Natural killer cell (primary cell): Measurements from ENCODE around the gene ATP2B1. TPM values are rescaled to one million over a fixed set of nuclear protein-coding genes. Genes with fewer than 3 reads are reported as not detected.
A peak's percentile ranks its signal among the peaks of the same experiment; 100 is the strongest.

Experiments
- ATAC-seq, 3 donors: fragments of 150-1000 bp in 2 of 3; fragments of 200-7000 bp in 1 of 3; cut with Tn5 transposase; 1 replicate in 1 of 3; 2 replicates in 2 of 3; pipeline ENCODE4 v1.10.0; 2021; ENCODE audit warnings: mild to moderate bottlenecking in 2 of 3, moderate library complexity in 2 of 3
- DNase-seq, 2 donors: peaks; one replicate each; pipeline versions ENCODE4 v3.0.0 to v3.0.0-alpha.2; 2013 to 2021; ENCODE audit warnings: mixed read lengths in 1 of 2
- H3K27ac ChIP-seq: one replicate; pipeline ENCODE4 v1.5.1; 2013; ENCODE audit warnings: mild to moderate bottlenecking, low read length
- H3K27me3 ChIP-seq: one replicate; pipeline ENCODE4 v1.6.1; 2013; ENCODE audit warnings: low read length; ENCODE audit not compliant: control insufficient read depth, insufficient read depth
- H3K36me3 ChIP-seq: one replicate; pipeline ENCODE4 v1.6.1; 2013; ENCODE audit warnings: low read length; ENCODE audit not compliant: control insufficient read depth, insufficient read depth
- H3K4me1 ChIP-seq: one replicate; pipeline ENCODE4 v1.6.1; 2013; ENCODE audit warnings: low read length; ENCODE audit not compliant: control insufficient read depth, insufficient read depth
- H3K4me3 ChIP-seq: one replicate; pipeline ENCODE4 v1.5.1; 2013; ENCODE audit warnings: low read length
- H3K9me3 ChIP-seq: one replicate; pipeline ENCODE4 v1.6.1; 2013; ENCODE audit warnings: low read length; ENCODE audit not compliant: control insufficient read depth, insufficient read depth
- H3K27ac Mint-ChIP-seq, 2 donors: one replicate each; pipeline ENCODE4 v1.8.0; 2022; ENCODE audit warnings: mild to moderate bottlenecking in 2 of 2, mixed read lengths in 2 of 2, moderate library complexity in 1 of 2
- H3K27me3 Mint-ChIP-seq, 2 donors: one replicate each; pipeline ENCODE4 v1.8.0; 2022; ENCODE audit warnings: low read depth in 2 of 2, mixed read lengths in 2 of 2
- H3K36me3 Mint-ChIP-seq: one replicate; pipeline ENCODE4 v1.8.0; 2022; ENCODE audit warnings: mixed read lengths
- H3K4me1 Mint-ChIP-seq, 2 donors: one replicate each; pipeline ENCODE4 v1.8.0; 2022; ENCODE audit warnings: mixed read lengths in 2 of 2
- H3K4me3 Mint-ChIP-seq: one replicate; pipeline ENCODE4 v1.8.0; 2022; ENCODE audit warnings: mild to moderate bottlenecking, moderate library complexity, mixed read lengths
- H3K9me3 Mint-ChIP-seq, 2 donors: one replicate each; pipeline ENCODE4 v1.8.0; 2022; ENCODE audit warnings: mixed read lengths in 2 of 2
- CTCF ChIP-seq: fragments of 200-600 bp; IDR thresholded peaks from one replicate; pipeline ENCODE4 v1.8.0; 2022; ENCODE audit warnings: antibody characterized with exemption
- whole genome bisulfite sequencing: methylation state at CpG from one replicate; pipeline ENCODE4 v1.1.7; 2013; ENCODE audit warnings: missing lambda C conversion rate; ENCODE audit not compliant: insufficient coverage; 5-methylcytosine and 5-hydroxymethylcytosine counted together
- intact Hi-C: fragments of 100-400 bp; cut with micrococcal nuclease; formaldehyde crosslinking; loops from one replicate; pipeline ENCODE4 v1.14.2; 2022
- total RNA-seq, 4 donors: library from RNA; stranded (reverse); fragments of 120-200 nt in 1 of 4; gene quantifications; one replicate each; pipeline versions ENCODE4 v1.2.3 to v1.2.4, GENCODE V29; 2013 to 2022

The ATP2B1 gene
- total RNA-seq, 3 donors from 2014 or later (not counting 1 experiment from before 2014, with no cell fraction given), result 87.8 to 97.6 (median 97.3) TPM

DNA sequence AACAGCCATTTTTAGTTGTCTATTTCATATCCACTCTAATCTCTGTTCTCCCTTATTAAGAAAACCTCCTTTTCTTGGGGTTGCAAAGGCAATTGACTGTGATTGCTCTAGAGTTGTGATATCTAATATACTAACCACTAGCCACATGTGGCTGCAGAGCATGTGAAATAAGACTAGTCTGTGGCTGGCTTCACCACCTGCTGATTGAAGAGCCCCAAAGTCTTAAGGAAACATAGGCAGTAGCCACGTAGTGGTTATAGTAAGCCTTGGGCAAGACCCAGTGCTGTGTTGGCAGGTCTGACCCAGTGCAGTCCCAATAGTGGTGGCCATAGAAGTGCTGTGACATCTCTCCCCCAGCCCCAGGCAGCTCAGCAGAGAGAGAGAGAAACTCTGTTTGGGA is 28.4 kb upstream of the ATP2B1 start:
- ATAC-seq (peak; percentile 73 to 93 (median 76)), DNase-seq (no peak)
- H3K9me3 ChIP-seq, result peaks cover 2% of the 10 kb centered on the region
- H3K4me3 ChIP-seq, result no peak overlapping the region
- H3K36me3 Mint-ChIP-seq, result peaks cover 43% of the 10 kb centered on the region
- WGBS, result 33% methylated on average over 1 of the region's 1 CpG
- H3K27ac ChIP-seq, result no peak overlapping the region
- TF ChIP-seq CTCF, result no peak
- no peaks in the 10 kb centered on the region for H3K36me3 ChIP-seq
- H3K27me3 ChIP-seq, result no peaks in the 10 kb centered on the region
- no peak overlapping the region for H3K27ac Mint-ChIP-seq
- H3K9me3 Mint-ChIP-seq, result peaks cover 7 to 15% of the 10 kb centered on the region in 2 donors
- H3K4me3 Mint-ChIP-seq, result no peak overlapping the region
- H3K4me1 Mint-ChIP-seq, result peaks cover 16 to 19% of the 10 kb centered on the region in 2 donors
- intact Hi-C loops, result loop anchor here (1.0 kb wide), 1 partner anchor 23 kb away; no protein-coding TSS in a partner anchor
- H3K4me1 ChIP-seq, result peaks cover 3% of the 10 kb centered on the region
- H3K27me3 Mint-ChIP-seq, result peaks cover 10 to 13% of the 10 kb centered on the region in 2 donors

- Histone ChIP-seq H3K9me3 (no peaks in the 10 kb centered on the region), H3K27me3 (no peaks in the 10 kb centered on the region), H3K4me1 (peaks cover 3% of the 10 kb centered on the region), H3K36me3 (no peaks in the 10 kb centered on the region), H3K4me3 (no peak overlapping the region), H3K27ac (no peak overlapping the region)
- ATAC-seq (peak; percentile 48 to 68 (median 58)), DNase-seq (peak in 1 of 2 donors; percentile 41)
- Mint-ChIP-seq H3K9me3 (no peaks in the 10 kb centered on the region), H3K4me1 (peaks cover 16 to 19% of the 10 kb centered on the region in 2 donors), H3K36me3 (peaks cover 11% of the 10 kb centered on the region), H3K27ac (peak overlapping the region in 1 of 2 donors; percentile 57), H3K4me3 (no peak overlapping the region), H3K27me3 (peaks cover 10 to 13% of the 10 kb centered on the region in 2 donors)
- no peak for TF ChIP-seq CTCF
- intact Hi-C loops, result no loop called here
- 0% methylated on average over 2 of the region's 5 CpGs for WGBS
Observed at GRCh38 chr12:89733579-89734201, 25.1 kb upstream of the ATP2B1 start.

DNA sequence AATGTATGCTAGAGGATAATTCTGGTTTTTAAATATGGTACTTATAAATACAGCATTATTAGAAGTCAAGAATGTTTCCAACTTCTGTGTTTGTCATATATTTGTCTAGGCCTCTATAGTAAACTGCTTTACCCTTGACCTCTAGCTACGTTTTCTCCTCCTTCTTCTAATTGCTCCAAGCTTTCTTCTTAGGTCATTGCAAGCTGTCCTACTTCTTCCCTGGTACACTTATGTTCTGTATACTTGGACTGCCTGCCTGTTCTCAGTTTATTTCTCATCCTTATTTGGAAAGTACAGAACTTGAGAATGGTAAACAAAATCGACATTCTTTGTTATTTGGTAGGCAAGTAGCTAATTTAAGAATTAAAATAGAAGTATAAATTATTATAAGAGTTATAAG is 23.9 kb upstream of the ATP2B1 start:
- DNase-seq (no peak), ATAC-seq (no peak)
- TF ChIP-seq CTCF, result no peak
- no peak overlapping the region for H3K4me3 Mint-ChIP-seq
- Histone ChIP-seq H3K9me3 (no peaks in the 10 kb centered on the region), H3K4me1 (peaks cover 3% of the 10 kb centered on the region), H3K36me3 (no peaks in the 10 kb centered on the region), H3K27me3 (no peaks in the 10 kb centered on the region), H3K27ac (no peak overlapping the region), H3K4me3 (no peak overlapping the region)
- intact Hi-C loops, result no loop called here
- H3K9me3 Mint-ChIP-seq, result no peaks in the 10 kb centered on the region
- WGBS, result 100% methylated on average over 1 of the region's 2 CpGs
- peaks cover 8% of the 10 kb centered on the region for H3K36me3 Mint-ChIP-seq
- peaks cover 7 to 13% of the 10 kb centered on the region in 2 donors for H3K27me3 Mint-ChIP-seq
- peaks cover 16 to 18% of the 10 kb centered on the region in 2 donors for H3K4me1 Mint-ChIP-seq
- no peak overlapping the region for H3K27ac Mint-ChIP-seq

DNA sequence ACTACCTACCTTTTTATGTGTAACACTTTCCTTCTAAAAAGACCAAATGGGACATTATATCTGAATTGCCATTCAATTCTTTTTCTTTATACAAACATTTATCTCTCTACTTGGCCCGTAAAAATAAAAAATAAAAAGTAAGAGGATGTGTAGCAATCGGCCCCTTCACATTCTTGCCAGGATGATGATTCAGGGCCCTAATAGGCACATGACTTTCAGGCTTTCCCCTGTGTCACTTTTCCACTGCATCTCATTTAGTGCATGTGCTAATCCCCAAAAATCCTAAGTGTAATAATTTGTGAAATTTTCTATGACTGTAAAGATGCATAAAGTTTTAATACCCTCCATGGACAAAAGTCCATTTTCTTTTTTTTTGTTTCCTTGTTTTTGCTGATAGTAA is 23.0 kb upstream of the ATP2B1 start:
- Histone ChIP-seq H3K27me3 (no peaks in the 10 kb centered on the region), H3K36me3 (no peaks in the 10 kb centered on the region), H3K4me1 (no peaks in the 10 kb centered on the region), H3K9me3 (no peaks in the 10 kb centered on the region), H3K4me3 (no peak overlapping the region), H3K27ac (no peak overlapping the region)
- H3K27ac Mint-ChIP-seq, result no peak overlapping the region
- WGBS, result 90% methylated on average over 1 of the region's 2 CpGs
- peaks cover 10 to 11% of the 10 kb centered on the region in 2 donors for H3K4me1 Mint-ChIP-seq
- ATAC-seq, result no peak
- no peaks in the 10 kb centered on the region for H3K9me3 Mint-ChIP-seq
- peaks cover 8% of the 10 kb centered on the region for H3K36me3 Mint-ChIP-seq
- TF ChIP-seq CTCF, result no peak
- H3K27me3 Mint-ChIP-seq, result peaks cover 7 to 13% of the 10 kb centered on the region in 2 donors
- intact Hi-C loops, result no loop called here
- H3K4me3 Mint-ChIP-seq, result no peak overlapping the region
- DNase-seq, result no peak
